A549 (cell line): ENCODE data around the gene ACBD4.

Experiments used
- CTCF ChIP-seq: fragments of >200 bp; sonication (Bioruptor Twin); formaldehyde crosslinking; IDR thresholded peaks from 3 replicates; pipeline ENCODE4 v1.5.1; 2016
- E2F6 ChIP-seq: IDR thresholded peaks from 2 replicates; pipeline ENCODE4 v1.6.1; 2012; ENCODE audit warnings: low read depth, borderline replicate concordance
- KDM5A ChIP-seq: fragments of 200-600 bp; sonication (generic); IDR thresholded peaks from 2 replicates; pipeline ENCODE4 v1.6.1; 2016; ENCODE audit warnings: antibody characterized with exemption, mild to moderate bottlenecking
- POLR2A ChIP-seq: IDR thresholded peaks from 2 replicates; pipeline ENCODE4 v1.6.1; 2012; ENCODE audit warnings: mild to moderate bottlenecking, low read length

- no peak for TF ChIP-seq KDM5A
- no peak for TF ChIP-seq E2F6
- no peak for TF ChIP-seq CTCF
- no peak for TF ChIP-seq POLR2A
Observed at GRCh38 chr17:45128989-45129388, 6.5 kb upstream of the ACBD4 start.
